ENCODE data around the gene DHX30.
"Not testable (repeated sequence)": the region's sequence is repeated elsewhere in the genome, so short reads cannot be mapped to it uniquely, and the experiment has no call there.

DHX30 gene

DNA sequence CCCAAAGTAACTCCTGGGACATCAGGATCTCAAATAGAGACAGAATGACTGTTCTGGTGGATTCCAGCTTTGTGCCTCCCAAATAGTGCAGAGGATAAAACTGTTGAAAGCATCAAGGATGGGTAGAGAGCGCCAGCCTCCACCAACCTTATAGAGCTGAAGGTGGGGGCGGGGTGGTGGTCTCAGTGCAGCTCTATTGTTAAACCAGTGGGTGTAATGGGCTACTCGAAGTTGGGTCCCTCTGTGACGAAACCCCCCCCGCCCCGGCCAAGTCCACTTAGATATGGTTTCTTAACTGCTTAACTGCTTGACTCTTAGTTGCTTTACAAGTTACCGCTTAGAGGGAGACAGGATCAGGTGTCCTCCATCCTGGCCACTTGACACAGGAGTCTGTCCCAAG, 22.7 kb downstream of the DHX30 start:
- Histone ChIP-seq H3K4me3 (ENCODE audit: low read length) (peak overlapping the region; percentile 86), H3K9ac (ENCODE audit: low read length) (peak overlapping the region; percentile 92), H3K9me3 (ENCODE audit: control insufficient read depth, low read length) (no peaks in the 10 kb centered on the region), H3K4me1 (ENCODE audit: control insufficient read depth, insufficient read depth, low read length) (peaks cover 15% of the 10 kb centered on the region), H3K27me3 (ENCODE audit: control insufficient read depth, insufficient read depth, low read length) (no peaks in the 10 kb centered on the region), H3K36me3 (ENCODE audit: control insufficient read depth, insufficient read depth, low read length) (no peaks in the 10 kb centered on the region)

DNA sequence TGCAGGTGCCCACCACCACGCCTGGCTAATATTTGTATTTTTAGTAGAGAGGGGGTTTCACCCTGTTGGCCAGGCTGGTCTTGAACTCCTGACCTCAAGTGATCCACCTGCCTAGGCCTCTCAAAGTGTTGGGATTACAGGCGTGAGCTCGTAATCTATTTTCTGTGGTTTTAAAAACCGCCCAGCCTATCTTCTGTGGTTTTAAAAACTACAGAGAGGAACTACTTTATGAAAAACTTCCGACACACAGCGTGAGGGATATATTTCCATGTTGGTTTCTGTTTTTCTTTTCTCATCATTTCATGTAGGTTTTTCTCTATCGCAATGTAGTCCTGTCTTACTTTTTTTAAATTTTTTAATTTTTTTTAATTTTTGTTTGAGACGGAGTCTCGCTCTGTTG, 26.5 kb downstream of the DHX30 start:
- H3K9ac ChIP-seq (ENCODE audit: low read length); H3K9me3 ChIP-seq (ENCODE audit: control insufficient read depth, low read length); H3K36me3 ChIP-seq (ENCODE audit: control insufficient read depth, insufficient read depth, low read length); H3K4me3 ChIP-seq (ENCODE audit: low read length); H3K27me3 ChIP-seq (ENCODE audit: control insufficient read depth, insufficient read depth, low read length): not testable (repeated sequence)
- peaks cover 11% of the 10 kb centered on the region for H3K4me1 ChIP-seq (ENCODE audit: control insufficient read depth, insufficient read depth, low read length)

DNA sequence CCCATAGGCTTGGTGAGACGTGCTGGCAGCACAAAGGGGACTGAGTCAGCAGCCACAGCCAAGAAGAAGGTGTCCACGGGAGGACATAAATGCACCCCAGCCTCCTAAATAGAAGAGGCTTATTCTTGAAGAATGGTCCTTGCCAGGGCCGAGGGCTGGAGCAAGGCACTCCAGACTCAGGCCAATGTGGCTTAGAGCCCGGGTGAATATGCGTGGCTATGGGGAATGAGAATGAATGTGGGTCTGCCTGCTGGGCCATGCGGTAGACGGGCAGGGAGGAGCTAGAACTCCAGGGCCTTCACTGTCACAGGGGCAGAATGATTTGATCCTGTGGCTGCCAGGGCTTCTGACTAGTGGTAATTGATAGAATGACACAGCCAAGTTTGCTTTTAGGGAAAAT, 34.0 kb downstream of the DHX30 start:
- Histone ChIP-seq H3K9me3 (ENCODE audit: control insufficient read depth, low read length) (no peaks in the 10 kb centered on the region), H3K9ac (ENCODE audit: low read length) (no peak overlapping the region), H3K4me3 (ENCODE audit: low read length) (no peak overlapping the region), H3K36me3 (ENCODE audit: control insufficient read depth, insufficient read depth, low read length) (peaks cover 13% of the 10 kb centered on the region), H3K4me1 (ENCODE audit: control insufficient read depth, insufficient read depth, low read length) (no peaks in the 10 kb centered on the region), H3K27me3 (ENCODE audit: control insufficient read depth, insufficient read depth, low read length) (no peaks in the 10 kb centered on the region)

DNA sequence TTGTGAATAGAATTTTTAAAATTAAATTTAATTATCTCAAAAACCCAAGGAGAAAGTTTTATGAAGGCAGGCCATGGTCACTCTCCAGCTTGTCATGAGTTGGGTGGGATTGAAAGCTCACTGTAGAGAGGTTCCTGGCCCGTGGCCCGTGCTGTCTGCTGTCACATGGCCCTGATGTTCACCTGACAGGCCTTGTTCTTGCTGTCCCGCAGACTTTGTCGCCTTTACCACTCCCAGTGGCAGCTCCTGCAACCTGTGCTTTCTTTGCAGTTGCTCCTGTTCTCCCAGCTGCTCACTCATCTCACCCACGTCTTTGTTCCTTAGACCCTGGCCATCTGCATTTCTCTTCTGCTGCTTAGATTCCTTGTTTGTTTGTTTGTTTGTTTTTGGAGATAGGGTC, 35.6 kb downstream of the DHX30 start:
- Histone ChIP-seq H3K27me3 (ENCODE audit: control insufficient read depth, insufficient read depth, low read length) (no peaks in the 10 kb centered on the region), H3K9ac (ENCODE audit: low read length) (no peak overlapping the region), H3K9me3 (ENCODE audit: control insufficient read depth, low read length) (no peaks in the 10 kb centered on the region), H3K36me3 (ENCODE audit: control insufficient read depth, insufficient read depth, low read length) (peaks cover 22% of the 10 kb centered on the region), H3K4me1 (ENCODE audit: control insufficient read depth, insufficient read depth, low read length) (no peaks in the 10 kb centered on the region), H3K4me3 (ENCODE audit: low read length) (no peak overlapping the region)

DNA sequence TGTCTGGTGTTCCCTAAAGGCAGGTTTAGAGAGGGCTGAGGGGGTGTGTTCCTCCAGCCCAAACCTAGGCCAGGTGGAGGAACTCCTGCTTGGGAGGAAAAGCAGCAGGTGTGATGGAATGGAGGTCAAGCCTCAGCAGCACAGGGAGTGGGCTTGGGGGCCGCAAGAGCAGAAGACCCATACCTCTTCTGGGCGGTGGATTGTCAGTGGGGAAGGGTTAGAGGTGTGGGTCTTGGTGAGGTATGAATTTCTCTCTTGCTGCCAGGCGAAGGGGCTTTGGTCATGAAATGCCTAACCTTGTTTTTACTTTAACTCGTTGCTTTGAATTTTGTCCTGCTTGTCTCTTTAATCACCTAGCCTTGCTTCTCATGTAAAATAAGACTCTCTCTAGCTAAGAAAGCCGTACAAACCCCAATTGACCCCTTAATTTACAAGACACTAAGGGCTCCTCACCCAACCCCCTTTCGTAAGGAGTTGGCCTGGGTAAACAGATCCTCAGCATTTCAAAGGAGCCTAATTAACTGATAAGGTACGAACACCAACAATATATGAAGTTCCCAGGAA, 38.9 kb downstream of the DHX30 start:
- Histone ChIP-seq H3K9ac (ENCODE audit: low read length) (no peak overlapping the region), H3K27me3 (ENCODE audit: control insufficient read depth, insufficient read depth, low read length) (no peaks in the 10 kb centered on the region), H3K4me3 (ENCODE audit: low read length) (no peak overlapping the region), H3K4me1 (ENCODE audit: control insufficient read depth, insufficient read depth, low read length) (no peaks in the 10 kb centered on the region), H3K9me3 (ENCODE audit: control insufficient read depth, low read length) (no peaks in the 10 kb centered on the region), H3K36me3 (ENCODE audit: control insufficient read depth, insufficient read depth, low read length) (peaks cover 30% of the 10 kb centered on the region)

DNA sequence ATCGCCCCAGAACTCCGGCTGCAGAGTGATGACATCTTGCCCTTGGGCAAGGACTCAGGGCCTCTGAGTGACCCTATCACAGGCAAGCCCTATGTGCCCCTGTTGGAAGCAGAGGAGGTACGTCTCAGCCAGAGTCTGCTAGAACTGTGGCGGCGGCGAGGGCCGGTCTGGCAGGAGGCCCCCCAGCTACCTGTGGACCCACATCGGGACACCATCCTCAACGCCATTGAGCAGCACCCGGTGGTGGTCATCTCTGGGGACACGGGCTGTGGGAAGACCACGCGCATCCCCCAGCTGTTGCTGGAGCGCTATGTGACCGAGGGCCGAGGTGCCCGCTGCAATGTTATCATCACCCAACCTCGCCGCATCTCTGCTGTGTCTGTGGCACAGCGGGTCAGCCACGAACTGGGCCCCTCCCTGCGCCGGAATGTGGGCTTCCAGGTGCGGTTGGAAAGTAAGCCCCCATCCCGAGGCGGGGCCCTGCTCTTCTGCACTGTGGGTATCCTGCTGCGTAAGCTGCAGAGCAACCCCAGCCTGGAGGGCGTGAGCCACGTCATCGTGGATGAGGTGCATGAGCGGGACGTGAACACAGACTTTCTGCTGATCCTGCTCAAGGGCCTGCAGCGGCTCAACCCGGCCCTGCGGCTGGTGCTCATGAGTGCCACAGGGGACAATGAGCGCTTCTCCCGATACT, 43.4 kb downstream of the DHX30 start:
- Histone ChIP-seq H3K27me3 (ENCODE audit: control insufficient read depth, insufficient read depth, low read length) (no peaks in the 10 kb centered on the region), H3K4me3 (ENCODE audit: low read length) (no peak overlapping the region), H3K4me1 (ENCODE audit: control insufficient read depth, insufficient read depth, low read length) (no peaks in the 10 kb centered on the region), H3K9me3 (ENCODE audit: control insufficient read depth, low read length) (no peaks in the 10 kb centered on the region), H3K36me3 (ENCODE audit: control insufficient read depth, insufficient read depth, low read length) (peaks cover 53% of the 10 kb centered on the region), H3K9ac (ENCODE audit: low read length) (no peak overlapping the region)

DNA sequence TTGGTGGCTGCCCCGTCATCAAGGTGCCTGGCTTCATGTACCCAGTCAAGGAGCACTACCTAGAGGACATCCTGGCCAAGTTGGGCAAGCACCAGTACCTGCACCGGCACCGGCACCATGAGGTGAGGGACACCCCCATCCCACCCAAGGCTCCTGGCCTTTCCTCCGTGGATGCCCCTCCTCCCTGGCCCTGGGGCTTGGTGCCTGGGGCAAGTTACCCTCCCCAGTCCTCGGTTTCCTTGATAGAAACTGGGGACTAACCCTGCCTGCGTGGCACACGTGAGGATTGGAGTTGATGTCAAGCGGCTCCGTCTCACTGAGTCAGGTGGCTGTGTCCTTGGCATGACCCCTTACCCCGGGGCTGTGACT, 43.9 kb downstream of the DHX30 start:
- Histone ChIP-seq H3K9ac (ENCODE audit: low read length) (no peak overlapping the region), H3K4me1 (ENCODE audit: control insufficient read depth, insufficient read depth, low read length) (no peaks in the 10 kb centered on the region), H3K4me3 (ENCODE audit: low read length) (no peak overlapping the region), H3K9me3 (ENCODE audit: control insufficient read depth, low read length) (no peaks in the 10 kb centered on the region), H3K36me3 (ENCODE audit: control insufficient read depth, insufficient read depth, low read length) (peaks cover 48% of the 10 kb centered on the region), H3K27me3 (ENCODE audit: control insufficient read depth, insufficient read depth, low read length) (no peaks in the 10 kb centered on the region)

DNA sequence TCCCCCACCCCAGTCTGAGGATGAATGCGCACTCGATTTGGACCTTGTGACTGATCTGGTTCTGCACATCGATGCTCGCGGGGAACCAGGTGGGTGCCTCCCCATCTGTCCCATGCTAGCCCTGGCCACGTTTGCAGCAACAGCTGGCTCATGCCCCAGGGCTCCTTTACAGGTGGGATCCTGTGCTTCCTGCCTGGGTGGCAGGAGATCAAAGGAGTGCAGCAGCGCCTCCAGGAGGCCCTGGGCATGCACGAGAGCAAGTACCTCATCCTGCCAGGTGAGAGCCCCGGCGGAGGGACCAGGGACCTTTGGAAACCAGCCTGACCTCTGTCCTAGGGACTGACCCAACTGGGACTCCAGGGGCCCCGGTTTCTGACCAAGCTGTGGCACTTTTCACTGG, 44.3 kb downstream of the DHX30 start:
- no peaks in the 10 kb centered on the region for H3K9me3 ChIP-seq (ENCODE audit: control insufficient read depth, low read length)
- H3K9ac ChIP-seq (ENCODE audit: low read length): no peak overlapping the region
- H3K27me3 ChIP-seq (ENCODE audit: control insufficient read depth, insufficient read depth, low read length): no peaks in the 10 kb centered on the region
- H3K36me3 ChIP-seq (ENCODE audit: control insufficient read depth, insufficient read depth, low read length): peaks cover 46% of the 10 kb centered on the region
- no peak overlapping the region for H3K4me3 ChIP-seq (ENCODE audit: low read length)
- no peaks in the 10 kb centered on the region for H3K4me1 ChIP-seq (ENCODE audit: control insufficient read depth, insufficient read depth, low read length)

DNA sequence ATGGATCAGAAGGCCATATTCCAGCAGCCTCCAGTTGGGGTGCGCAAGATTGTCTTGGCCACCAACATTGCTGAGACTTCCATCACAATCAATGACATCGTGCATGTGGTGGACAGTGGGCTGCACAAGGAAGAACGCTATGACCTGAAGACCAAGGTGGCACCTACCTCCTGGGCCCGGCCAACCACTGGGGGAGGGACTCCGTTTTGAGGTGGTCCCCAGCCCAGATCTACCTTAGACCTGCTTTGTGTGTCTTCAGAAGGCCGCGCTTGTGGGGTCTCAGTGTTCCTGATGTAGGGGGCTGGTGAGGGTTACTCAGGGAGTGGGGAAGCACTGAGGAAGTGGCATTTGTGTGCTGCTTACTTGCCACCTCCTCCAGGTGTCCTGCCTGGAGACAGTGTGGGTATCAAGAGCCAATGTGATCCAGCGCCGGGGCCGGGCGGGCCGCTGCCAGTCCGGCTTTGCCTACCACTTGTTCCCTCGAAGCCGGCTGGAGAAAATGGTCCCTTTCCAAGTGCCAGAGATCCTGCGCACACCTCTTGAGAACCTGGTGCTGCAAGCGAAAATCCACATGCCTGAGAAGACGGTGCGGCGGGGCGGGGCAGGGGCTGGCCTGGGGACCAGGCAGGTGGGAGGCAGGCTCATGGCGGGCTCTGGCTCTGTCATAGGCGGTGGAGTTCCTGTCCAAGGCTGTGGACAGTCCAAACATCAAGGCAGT, 45.0 kb downstream of the DHX30 start:
- H3K4me1 ChIP-seq (ENCODE audit: control insufficient read depth, insufficient read depth, low read length): no peaks in the 10 kb centered on the region
- H3K9ac ChIP-seq (ENCODE audit: low read length): no peak overlapping the region
- H3K9me3 ChIP-seq (ENCODE audit: control insufficient read depth, low read length): no peaks in the 10 kb centered on the region
- H3K27me3 ChIP-seq (ENCODE audit: control insufficient read depth, insufficient read depth, low read length): no peaks in the 10 kb centered on the region
- peaks cover 44% of the 10 kb centered on the region for H3K36me3 ChIP-seq (ENCODE audit: control insufficient read depth, insufficient read depth, low read length)
- H3K4me3 ChIP-seq (ENCODE audit: low read length): no peak overlapping the region

DNA sequence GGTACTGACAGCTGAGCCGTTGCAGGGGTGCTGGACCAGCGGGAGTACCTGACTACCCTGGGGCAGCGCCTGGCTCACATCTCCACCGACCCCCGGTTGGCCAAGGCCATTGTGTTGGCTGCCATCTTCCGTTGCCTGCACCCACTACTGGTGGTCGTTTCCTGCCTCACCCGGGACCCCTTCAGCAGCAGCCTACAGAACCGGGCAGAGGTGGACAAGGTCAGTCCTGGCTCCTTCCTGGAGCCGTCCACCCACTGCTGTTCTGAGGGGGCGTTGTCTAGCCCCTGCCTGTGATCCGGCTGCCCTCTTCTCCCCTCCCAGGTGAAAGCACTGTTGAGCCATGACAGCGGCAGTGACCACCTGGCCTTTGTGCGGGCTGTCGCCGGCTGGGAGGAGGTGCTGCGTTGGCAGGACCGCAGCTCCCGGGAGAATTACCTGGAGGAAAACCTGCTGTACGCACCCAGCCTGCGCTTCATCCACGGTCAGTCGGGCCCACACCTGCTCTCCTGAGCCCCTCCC, 45.7 kb downstream of the DHX30 start:
- no peaks in the 10 kb centered on the region for H3K4me1 ChIP-seq (ENCODE audit: control insufficient read depth, insufficient read depth, low read length)
- H3K36me3 ChIP-seq (ENCODE audit: control insufficient read depth, insufficient read depth, low read length): peaks cover 37% of the 10 kb centered on the region
- H3K27me3 ChIP-seq (ENCODE audit: control insufficient read depth, insufficient read depth, low read length): no peaks in the 10 kb centered on the region
- H3K9me3 ChIP-seq (ENCODE audit: control insufficient read depth, low read length): no peaks in the 10 kb centered on the region
- H3K4me3 ChIP-seq (ENCODE audit: low read length): no peak overlapping the region
- H3K9ac ChIP-seq (ENCODE audit: low read length): no peak overlapping the region

DNA sequence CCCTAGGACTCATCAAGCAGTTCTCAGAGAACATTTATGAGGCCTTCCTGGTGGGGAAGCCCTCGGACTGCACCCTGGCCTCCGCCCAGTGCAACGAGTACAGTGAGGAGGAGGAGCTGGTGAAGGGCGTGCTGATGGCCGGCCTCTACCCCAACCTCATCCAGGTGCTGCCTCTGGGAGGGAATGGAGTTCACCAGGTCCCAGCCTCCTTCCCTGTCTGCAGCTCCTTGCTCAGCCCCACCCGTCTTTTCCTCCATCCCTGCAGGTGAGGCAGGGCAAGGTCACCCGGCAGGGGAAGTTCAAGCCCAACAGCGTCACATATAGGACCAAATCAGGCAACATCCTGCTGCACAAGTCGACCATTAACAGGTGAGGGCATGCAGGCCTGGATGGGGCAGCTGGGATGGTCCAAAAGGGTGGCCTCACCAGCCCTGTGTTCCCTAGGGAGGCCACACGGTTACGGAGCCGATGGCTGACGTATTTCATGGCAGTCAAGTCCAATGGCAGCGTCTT, 46.3 kb downstream of the DHX30 start:
- Histone ChIP-seq H3K27me3 (ENCODE audit: control insufficient read depth, insufficient read depth, low read length) (no peaks in the 10 kb centered on the region), H3K9me3 (ENCODE audit: control insufficient read depth, low read length) (no peaks in the 10 kb centered on the region), H3K36me3 (ENCODE audit: control insufficient read depth, insufficient read depth, low read length) (peaks cover 37% of the 10 kb centered on the region), H3K4me3 (ENCODE audit: low read length) (no peak overlapping the region), H3K9ac (ENCODE audit: low read length) (no peak overlapping the region), H3K4me1 (ENCODE audit: control insufficient read depth, insufficient read depth, low read length) (no peaks in the 10 kb centered on the region)

Data from mucosa of stomach (tissue), 1 donor.